SW480 (cell line): Measurements from ENCODE around the gene SLC11A2.
"Not testable (repeated sequence)": the region's sequence is repeated elsewhere in the genome, so short reads cannot be mapped to it uniquely, and the experiment has no call there.

Experiments used
- DNase-seq: peaks from one replicate; pipeline ENCODE4 v3.0.0-alpha.2; 2016; ENCODE audit warnings: low spot score

The SLC11A2 gene

GRCh38 chr12:50947933-50948626, 78.1 kb downstream of the SLC11A2 start:
- no peak for DNase-seq

GRCh38 chr12:50937653-50938052, 88.5 kb downstream of the SLC11A2 start:
- DNase-seq = no peak

- no peak for DNase-seq
Observed at GRCh38 chr12:50936821-50937530, 89.2 kb downstream of the SLC11A2 start.

- DNase-seq = no peak
Observed at GRCh38 chr12:50934981-50935807, 91.0 kb downstream of the SLC11A2 start.

DNA sequence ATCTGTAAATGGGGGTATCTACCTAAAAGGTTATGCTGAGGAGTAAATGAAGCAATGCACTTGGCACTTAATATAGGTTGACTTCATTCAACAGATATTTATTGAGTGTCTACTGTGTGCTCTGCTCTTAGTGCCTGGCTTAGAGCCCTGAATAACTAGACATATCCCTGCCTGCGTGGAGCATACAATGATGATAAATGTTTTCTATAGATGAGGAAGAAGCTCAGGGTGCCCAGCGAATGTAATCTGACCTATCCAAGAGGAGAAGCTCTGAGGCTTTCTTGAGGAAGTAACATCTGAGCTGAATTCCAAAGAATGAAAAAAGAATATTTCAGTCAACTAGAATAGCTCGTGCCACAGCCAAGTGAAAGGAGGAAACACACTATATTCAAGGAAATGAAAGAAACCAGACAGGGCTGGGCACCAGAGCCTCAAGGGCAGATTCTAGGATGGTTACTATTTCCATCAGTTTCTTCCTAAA, 91.8 kb downstream of the SLC11A2 start:
- no peak for DNase-seq

- no peak for DNase-seq
Observed at GRCh38 chr12:50933459-50934124, 92.6 kb downstream of the SLC11A2 start.

GRCh38 chr12:50932787-50933280, 93.3 kb downstream of the SLC11A2 start:
- DNase-seq = no peak

- not testable (repeated sequence) for DNase-seq
Observed at GRCh38 chr12:50930477-50930876, 95.7 kb downstream of the SLC11A2 start.

DNA sequence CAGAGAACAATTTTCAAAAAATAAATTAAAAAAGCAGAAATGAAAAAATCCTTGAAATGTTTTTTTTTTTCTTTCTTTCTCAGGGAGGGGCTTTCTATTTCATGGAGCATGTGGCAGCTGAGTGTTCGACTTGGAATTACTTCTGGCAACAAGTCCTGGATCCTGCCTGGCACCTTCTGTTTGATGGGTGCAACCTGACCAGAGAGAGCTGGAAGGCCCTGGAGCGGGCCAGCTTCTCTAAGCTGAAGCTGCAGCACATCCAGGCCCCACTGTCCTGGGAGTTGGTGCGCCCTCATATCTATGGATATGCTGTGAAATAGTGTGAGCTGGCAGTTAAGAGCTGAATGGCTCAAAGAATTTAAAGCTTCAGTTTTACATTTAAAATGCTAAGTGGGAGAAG, 96.4 kb downstream of the SLC11A2 start:
- no peak for DNase-seq
